WI38 (cell line): ENCODE data around the gene TRPC6.

Experiments used
- H3K4me3 ChIP-seq: 2 replicates; pipeline ENCODE4 v1.5.1; 2011; ENCODE audit warnings: low read depth, mild to moderate bottlenecking, control low read depth, low read length
- TF ChIP-seq, protein P1 (sequence below): IDR thresholded peaks from 2 replicates; pipeline ENCODE4 v1.5.1; 2012; ENCODE audit warnings: low read depth, mild to moderate bottlenecking, control low read depth, low read length

The TRPC6 gene

DNA sequence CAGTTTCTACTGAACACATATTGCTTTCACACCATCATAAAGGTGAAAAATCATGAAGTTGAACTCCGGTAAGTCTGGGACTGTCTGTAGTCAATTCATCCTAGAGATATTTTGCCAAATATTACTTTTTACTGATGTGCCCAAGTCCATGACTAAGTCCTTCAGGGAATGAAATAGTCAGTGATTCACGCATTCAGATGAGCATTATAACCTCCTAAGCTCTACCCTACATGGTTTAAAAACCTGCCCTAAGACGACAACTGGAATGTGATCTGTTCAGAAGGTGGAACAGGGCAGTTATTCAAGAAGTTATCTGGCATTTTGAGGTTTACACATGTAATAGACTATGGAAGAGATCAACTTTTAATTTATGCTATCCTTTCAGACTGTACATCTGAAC, 125.6 kb downstream of the TRPC6 start:
- H3K4me3 ChIP-seq: no peak overlapping the region
- TF ChIP-seq, protein P1, sequence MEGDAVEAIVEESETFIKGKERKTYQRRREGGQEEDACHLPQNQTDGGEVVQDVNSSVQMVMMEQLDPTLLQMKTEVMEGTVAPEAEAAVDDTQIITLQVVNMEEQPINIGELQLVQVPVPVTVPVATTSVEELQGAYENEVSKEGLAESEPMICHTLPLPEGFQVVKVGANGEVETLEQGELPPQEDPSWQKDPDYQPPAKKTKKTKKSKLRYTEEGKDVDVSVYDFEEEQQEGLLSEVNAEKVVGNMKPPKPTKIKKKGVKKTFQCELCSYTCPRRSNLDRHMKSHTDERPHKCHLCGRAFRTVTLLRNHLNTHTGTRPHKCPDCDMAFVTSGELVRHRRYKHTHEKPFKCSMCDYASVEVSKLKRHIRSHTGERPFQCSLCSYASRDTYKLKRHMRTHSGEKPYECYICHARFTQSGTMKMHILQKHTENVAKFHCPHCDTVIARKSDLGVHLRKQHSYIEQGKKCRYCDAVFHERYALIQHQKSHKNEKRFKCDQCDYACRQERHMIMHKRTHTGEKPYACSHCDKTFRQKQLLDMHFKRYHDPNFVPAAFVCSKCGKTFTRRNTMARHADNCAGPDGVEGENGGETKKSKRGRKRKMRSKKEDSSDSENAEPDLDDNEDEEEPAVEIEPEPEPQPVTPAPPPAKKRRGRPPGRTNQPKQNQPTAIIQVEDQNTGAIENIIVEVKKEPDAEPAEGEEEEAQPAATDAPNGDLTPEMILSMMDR: no peak

DNA sequence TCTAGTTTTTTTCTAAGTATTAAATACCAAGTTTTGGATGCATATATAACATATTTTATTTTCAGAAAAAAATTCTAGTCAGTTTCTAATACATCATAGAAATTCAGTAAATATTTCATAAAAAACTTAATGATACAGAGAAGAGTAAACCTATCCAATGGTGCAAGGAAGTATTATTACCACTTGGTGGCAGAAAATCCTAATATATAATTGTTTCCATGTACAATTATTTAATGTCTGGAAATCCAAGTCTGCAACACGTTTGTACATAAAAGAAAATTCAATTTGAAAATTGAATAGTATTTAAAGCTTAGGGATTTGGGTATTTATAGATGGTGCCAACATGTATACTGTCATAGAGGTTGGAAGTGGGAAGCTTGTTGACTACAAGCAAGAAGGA, 127.0 kb downstream of the TRPC6 start:
- TF ChIP-seq, protein P1: no peak; the same call in 1 of the 2 replicates
- H3K4me3 ChIP-seq: no peak overlapping the region

DNA sequence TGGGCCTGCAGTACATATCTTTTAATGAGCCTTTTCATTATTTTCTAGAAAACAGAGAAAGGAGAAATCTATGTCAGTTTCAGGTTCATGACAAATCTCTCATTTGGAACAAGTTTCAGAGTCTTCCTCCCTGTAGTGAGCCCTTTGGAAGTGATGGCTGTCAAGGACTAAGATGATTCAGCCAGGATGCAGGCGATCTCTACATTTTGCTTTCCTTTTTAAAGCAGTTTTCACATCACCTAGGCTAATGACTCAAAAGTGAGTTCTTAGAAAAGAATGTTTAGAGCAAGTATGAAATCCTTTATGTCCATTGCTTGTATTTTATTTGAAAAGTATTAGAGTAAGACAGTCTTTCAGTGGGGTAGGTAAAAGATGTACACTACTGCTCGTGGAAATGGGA, 130.1 kb downstream of the TRPC6 start:
- no peak overlapping the region for H3K4me3 ChIP-seq
- TF ChIP-seq, protein P1: no peak

DNA sequence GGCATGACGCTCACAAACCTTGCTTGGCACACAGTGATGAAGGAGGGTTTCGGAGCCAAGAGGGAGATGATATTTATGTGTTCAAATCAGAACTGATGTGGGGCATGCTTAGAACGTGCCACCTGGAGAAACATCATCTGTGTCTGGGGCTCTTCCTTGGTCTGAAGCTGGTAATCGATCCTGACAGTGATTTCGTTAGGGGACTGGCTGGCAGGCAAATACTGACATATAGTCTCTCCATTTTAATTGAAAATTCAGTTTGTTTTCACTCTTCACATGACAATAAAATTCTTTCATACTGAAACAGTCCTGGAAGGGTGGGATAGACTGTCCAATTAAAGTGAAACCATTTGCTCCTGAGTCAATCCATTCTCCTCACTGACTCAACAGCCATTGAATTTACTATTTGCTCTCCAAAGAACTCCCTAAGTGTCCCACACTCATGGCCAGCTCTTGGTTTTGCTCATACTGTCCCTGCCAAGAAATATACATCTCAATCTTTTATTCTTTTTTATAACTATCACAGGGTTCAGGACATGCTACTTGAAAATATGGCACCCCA, 134.8 kb downstream of the TRPC6 start:
- no peak overlapping the region for H3K4me3 ChIP-seq
- TF ChIP-seq, protein P1: no peak

DNA sequence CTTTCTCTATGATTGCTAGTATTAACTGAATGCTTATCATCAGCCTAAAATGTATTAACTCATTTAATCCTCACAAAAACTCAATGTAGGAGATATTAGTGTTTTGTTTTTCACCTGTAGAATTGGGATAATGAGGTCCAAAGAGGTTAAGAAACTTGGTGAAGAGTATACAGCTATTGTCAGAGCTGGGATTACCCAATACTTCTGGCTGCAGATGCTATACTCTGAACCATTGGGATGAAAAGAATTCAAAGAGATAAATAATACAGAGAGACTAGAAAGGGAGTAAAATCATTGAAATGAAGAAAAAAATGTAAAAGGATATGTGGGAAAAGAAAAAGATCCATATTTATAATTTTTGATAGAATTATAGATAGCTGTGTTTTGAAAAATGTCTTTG, 137.1 kb downstream of the TRPC6 start:
- TF ChIP-seq, protein P1: no peak
- no peak overlapping the region for H3K4me3 ChIP-seq

DNA sequence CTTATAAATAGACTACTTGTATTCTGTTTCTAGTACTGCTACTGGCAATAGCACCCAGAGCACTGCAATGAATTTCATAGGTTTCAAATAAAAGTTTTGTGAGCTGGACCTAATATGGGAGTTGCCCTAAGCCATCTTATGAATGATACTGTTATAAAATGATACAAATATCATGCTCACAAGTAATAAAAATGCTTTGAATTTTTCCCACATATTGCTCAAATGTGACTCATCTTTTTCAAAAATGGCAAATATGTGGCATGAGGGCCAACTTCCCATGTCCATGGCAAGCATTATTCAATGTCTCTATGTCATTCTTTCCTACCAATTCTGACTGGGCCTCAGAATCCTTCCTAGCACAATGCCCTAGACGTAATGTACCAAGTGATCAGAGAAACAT, 137.6 kb downstream of the TRPC6 start:
- no peak overlapping the region for H3K4me3 ChIP-seq
- TF ChIP-seq, protein P1: no peak

DNA sequence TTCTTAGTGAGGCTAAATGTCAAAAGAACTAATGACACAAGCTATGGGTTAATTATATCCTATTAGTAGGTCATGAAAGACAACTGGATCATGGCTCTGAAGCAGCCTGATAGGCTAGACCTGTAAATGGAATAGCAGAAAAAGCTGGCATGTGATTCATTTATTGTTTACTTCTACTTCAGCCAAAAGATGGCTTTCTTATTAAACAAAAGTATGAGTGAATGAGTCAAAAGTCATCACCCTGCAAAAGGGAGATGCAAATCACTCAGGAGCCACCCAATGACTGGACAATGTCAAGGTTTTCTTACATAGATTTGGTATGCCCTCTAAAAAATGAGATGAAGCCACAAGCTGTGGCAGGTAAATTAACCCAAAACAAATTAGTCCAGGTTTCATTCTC, 138.0 kb downstream of the TRPC6 start:
- TF ChIP-seq, protein P1: no peak
- H3K4me3 ChIP-seq: no peak overlapping the region
